HL-60 (cell line): Measurements from ENCODE around the gene ITIH5.

ENCODE experiments used
- POLR2AphosphoS5 ChIP-seq: IDR thresholded peaks from 2 replicates; pipeline ENCODE4 v1.6.1; 2012; ENCODE audit warnings: low read depth
- TF ChIP-seq, protein P1 (sequence below): IDR thresholded peaks from one replicate; pipeline ENCODE4 v1.5.1; 2011; ENCODE audit warnings: low read length, control low read depth, inconsistent platforms; ENCODE audit not compliant: insufficient read depth
- TF ChIP-seq, protein P2 (sequence below): IDR thresholded peaks from 2 replicates; pipeline ENCODE4 v1.6.1; 2012; ENCODE audit warnings: low read depth; ENCODE audit not compliant: insufficient replicate concordance

DNA sequence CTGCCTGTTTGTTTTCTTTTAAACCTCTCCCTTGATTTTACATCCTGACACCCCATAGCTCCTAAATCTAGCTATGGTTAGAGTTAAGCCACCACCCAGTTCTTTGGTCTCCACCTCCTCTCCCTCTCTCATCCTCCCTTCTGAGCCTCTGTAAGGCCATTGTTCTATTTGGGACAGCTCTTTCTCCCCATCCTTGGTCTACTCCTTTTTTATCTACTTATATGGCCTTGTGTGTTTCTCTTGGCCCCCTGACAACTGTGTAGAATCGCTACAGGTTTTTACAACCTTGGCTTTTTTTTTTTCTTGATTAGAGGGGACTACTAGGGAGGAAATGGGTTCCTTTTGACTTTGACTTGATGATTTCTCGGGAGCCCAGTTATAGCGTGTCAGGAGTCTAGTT, 3.4 kb upstream of the ITIH5 start:
- TF ChIP-seq, protein P1, sequence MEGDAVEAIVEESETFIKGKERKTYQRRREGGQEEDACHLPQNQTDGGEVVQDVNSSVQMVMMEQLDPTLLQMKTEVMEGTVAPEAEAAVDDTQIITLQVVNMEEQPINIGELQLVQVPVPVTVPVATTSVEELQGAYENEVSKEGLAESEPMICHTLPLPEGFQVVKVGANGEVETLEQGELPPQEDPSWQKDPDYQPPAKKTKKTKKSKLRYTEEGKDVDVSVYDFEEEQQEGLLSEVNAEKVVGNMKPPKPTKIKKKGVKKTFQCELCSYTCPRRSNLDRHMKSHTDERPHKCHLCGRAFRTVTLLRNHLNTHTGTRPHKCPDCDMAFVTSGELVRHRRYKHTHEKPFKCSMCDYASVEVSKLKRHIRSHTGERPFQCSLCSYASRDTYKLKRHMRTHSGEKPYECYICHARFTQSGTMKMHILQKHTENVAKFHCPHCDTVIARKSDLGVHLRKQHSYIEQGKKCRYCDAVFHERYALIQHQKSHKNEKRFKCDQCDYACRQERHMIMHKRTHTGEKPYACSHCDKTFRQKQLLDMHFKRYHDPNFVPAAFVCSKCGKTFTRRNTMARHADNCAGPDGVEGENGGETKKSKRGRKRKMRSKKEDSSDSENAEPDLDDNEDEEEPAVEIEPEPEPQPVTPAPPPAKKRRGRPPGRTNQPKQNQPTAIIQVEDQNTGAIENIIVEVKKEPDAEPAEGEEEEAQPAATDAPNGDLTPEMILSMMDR: no peak
- TF ChIP-seq, protein P2, sequence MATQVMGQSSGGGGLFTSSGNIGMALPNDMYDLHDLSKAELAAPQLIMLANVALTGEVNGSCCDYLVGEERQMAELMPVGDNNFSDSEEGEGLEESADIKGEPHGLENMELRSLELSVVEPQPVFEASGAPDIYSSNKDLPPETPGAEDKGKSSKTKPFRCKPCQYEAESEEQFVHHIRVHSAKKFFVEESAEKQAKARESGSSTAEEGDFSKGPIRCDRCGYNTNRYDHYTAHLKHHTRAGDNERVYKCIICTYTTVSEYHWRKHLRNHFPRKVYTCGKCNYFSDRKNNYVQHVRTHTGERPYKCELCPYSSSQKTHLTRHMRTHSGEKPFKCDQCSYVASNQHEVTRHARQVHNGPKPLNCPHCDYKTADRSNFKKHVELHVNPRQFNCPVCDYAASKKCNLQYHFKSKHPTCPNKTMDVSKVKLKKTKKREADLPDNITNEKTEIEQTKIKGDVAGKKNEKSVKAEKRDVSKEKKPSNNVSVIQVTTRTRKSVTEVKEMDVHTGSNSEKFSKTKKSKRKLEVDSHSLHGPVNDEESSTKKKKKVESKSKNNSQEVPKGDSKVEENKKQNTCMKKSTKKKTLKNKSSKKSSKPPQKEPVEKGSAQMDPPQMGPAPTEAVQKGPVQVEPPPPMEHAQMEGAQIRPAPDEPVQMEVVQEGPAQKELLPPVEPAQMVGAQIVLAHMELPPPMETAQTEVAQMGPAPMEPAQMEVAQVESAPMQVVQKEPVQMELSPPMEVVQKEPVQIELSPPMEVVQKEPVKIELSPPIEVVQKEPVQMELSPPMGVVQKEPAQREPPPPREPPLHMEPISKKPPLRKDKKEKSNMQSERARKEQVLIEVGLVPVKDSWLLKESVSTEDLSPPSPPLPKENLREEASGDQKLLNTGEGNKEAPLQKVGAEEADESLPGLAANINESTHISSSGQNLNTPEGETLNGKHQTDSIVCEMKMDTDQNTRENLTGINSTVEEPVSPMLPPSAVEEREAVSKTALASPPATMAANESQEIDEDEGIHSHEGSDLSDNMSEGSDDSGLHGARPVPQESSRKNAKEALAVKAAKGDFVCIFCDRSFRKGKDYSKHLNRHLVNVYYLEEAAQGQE: no peak
- no peak for TF ChIP-seq POLR2AphosphoS5
